ENCODE results near the gene ZDHHC11.
"Not testable (repeated sequence)": the region's sequence is repeated elsewhere in the genome, so short reads cannot be mapped to it uniquely, and the experiment has no call there.

DNA sequence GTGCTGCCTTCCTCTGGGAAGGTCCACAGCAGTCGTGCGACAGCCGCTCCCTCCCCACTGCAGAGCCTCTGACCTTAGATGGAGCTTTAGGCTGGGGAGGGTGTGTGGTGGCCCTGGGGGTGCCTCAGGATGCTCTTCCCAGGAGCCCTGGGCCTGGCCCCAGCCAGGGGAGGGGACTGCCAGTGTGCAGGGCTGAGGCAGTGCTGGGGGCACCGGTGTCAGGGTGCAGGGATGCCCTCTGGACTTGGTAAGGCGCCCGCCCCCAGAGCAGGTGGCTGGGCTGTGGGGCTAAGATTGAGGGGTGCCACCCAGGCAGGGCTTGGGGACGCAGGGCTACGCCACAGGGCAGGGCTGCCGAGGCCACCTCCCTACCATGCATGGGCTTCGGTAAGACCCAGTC, 80.2 kb downstream of the ZDHHC11 start:
- TF ChIP-seq POLR2A (IDR thresholded peaks at IDR 0.05): not testable (repeated sequence)
- TF ChIP-seq, protein P1, sequence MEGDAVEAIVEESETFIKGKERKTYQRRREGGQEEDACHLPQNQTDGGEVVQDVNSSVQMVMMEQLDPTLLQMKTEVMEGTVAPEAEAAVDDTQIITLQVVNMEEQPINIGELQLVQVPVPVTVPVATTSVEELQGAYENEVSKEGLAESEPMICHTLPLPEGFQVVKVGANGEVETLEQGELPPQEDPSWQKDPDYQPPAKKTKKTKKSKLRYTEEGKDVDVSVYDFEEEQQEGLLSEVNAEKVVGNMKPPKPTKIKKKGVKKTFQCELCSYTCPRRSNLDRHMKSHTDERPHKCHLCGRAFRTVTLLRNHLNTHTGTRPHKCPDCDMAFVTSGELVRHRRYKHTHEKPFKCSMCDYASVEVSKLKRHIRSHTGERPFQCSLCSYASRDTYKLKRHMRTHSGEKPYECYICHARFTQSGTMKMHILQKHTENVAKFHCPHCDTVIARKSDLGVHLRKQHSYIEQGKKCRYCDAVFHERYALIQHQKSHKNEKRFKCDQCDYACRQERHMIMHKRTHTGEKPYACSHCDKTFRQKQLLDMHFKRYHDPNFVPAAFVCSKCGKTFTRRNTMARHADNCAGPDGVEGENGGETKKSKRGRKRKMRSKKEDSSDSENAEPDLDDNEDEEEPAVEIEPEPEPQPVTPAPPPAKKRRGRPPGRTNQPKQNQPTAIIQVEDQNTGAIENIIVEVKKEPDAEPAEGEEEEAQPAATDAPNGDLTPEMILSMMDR (IDR thresholded peaks at IDR 0.05): not testable (repeated sequence)
